H1 (cell line): ENCODE measurements around the gene RBMS1. TPM values are rescaled to one million over a fixed set of nuclear protein-coding genes. Genes with fewer than 3 reads are reported as not detected.

Experiments
- polyA plus RNA-seq, 7 experiments: library from polyadenylated mRNA; depleted of rRNA in 3 of 7; stranded (reverse) in 5 of 7; unstranded in 2 of 7; fragments of >200 nt in 5 of 7; fragments of 200-250 nt in 2 of 7; gene quantifications; 1 replicate in 5 of 7; 2 replicates in 1 of 7; 4 replicates in 1 of 7; pipeline versions ENCODE4 v1.2.1 to v1.2.3, GENCODE V29; 2011 to 2013; ENCODE audit warnings: missing spikeins in 2 of 7, mixed read lengths in 2 of 7
- total RNA-seq: library from RNA; stranded (reverse); fragmentation: NEBNext Ultra II Directional; extraction: Animal tissue kit (Norgen Biotek cat#: 25700); gene quantifications from 2 replicates; pipeline ENCODE4 v1.2.1, GENCODE V29; 2021
- TF ChIP-seq, protein P1 (sequence below), 3 experiments: IDR thresholded peaks; 1 replicate in 2 of 3; 2 replicates in 1 of 3; pipeline versions ENCODE4 v1.5.1 to v1.6.1; 2011; ENCODE audit warnings: low read length in 3 of 3, mild to moderate bottlenecking in 3 of 3, inconsistent platforms in 2 of 3, low read depth in 1 of 3, moderate library complexity in 1 of 3; ENCODE audit not compliant: insufficient read depth in 1 of 3; ENCODE audit errors: control extremely low read depth in 1 of 3

The RBMS1 gene
- total and polyA plus RNA-seq, 2 of the 8 experiments (the other 6 are each of a cell fraction or from before 2014, with no cell fraction given) = 53.7 to 60.0 TPM

DNA sequence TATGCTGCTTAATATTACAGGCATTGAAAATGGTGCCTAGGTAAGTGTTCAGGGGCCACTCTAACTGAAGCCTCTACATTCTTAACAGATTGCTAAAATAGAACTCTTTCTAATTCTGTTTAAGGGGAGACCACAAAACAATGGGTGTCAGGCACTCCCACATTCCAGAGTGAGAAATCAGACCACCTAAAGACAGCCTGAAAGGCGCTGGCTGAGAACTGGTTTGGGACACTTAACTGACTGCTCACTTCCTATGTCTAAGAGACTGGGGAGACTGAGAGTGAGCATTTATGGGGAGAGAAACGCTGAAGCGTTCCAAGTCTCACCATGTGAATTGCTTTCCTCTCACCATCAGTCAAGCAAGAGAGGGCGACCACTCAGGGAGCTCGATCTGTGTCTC is 184.7 kb downstream of the RBMS1 start (continued):
- TF ChIP-seq, protein P1, sequence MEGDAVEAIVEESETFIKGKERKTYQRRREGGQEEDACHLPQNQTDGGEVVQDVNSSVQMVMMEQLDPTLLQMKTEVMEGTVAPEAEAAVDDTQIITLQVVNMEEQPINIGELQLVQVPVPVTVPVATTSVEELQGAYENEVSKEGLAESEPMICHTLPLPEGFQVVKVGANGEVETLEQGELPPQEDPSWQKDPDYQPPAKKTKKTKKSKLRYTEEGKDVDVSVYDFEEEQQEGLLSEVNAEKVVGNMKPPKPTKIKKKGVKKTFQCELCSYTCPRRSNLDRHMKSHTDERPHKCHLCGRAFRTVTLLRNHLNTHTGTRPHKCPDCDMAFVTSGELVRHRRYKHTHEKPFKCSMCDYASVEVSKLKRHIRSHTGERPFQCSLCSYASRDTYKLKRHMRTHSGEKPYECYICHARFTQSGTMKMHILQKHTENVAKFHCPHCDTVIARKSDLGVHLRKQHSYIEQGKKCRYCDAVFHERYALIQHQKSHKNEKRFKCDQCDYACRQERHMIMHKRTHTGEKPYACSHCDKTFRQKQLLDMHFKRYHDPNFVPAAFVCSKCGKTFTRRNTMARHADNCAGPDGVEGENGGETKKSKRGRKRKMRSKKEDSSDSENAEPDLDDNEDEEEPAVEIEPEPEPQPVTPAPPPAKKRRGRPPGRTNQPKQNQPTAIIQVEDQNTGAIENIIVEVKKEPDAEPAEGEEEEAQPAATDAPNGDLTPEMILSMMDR (IDR thresholded peaks at IDR 0.05; ENCODE audit: control extremely low read depth in 1 of 3, insufficient read depth in 1 of 3, low read depth in 1 of 3, low read length in 3 of 3) = no peak
